ENCODE measurements around the gene PDIK1L. TPM values are rescaled to one million over a fixed set of nuclear protein-coding genes. Genes with fewer than 3 reads are reported as not detected.

Gene PDIK1L
- total and polyA plus RNA-seq, 9 of the 15 experiments (the other 6 are each of a cell fraction or from before 2014, with no cell fraction given) = 12.8 to 30.2 (median 21.5) TPM

GRCh38 chr1:26070296-26070962, 41.2 kb upstream of the PDIK1L start (continued):
- no peak for TF ChIP-seq ZNF239 (CRISPR knock-in tag; IDR thresholded peaks at IDR 0.05)
- peak; percentile 78; the same call in 1 of the 2 replicates for TF ChIP-seq HSF4 (CRISPR knock-in tag; IDR thresholded peaks at IDR 0.05; ENCODE audit: borderline replicate concordance)
- TF ChIP-seq HNRNPL (IDR thresholded peaks at IDR 0.05; ENCODE audit: low read depth, low read length) = 0 out of 2 replicates have a peak, but pooled peaks have one; percentile 31
- TF ChIP-seq ARID3A (IDR thresholded peaks at IDR 0.05; ENCODE audit: borderline replicate concordance, low read depth, low read length) = peak; percentile 98; the same call in 1 of the 2 replicates
- TF ChIP-seq ETV1 (tag; conservative IDR thresholded peaks at IDR 0.05; ENCODE audit: low read depth) = no peak; the same call in none of the 2 replicates
- peak in 1 of 2 experiments; percentile 84; a peak in 3 of 4 replicates for TF ChIP-seq HDAC1 (IDR thresholded peaks at IDR 0.05)
- no peak for TF ChIP-seq HNRNPUL1 (IDR thresholded peaks at IDR 0.05; ENCODE audit: low read length)
- TF ChIP-seq GMEB1 (CRISPR knock-in tag; IDR thresholded peaks at IDR 0.05) = no peak
- TF ChIP-seq DNMT1 (IDR thresholded peaks at IDR 0.05) = no peak
- no peak for TF ChIP-seq ZNF830 (CRISPR knock-in tag; IDR thresholded peaks at IDR 0.05)
- TF ChIP-seq RUNX1 (IDR thresholded peaks at IDR 0.05; ENCODE audit: low read depth) = no peak; the same call in 1 of the 2 replicates
- no peak for TF ChIP-seq FUS (optimal IDR thresholded peaks at IDR 0.05; ENCODE audit: low read depth, low read length)
- TF ChIP-seq ARHGAP35 (IDR thresholded peaks at IDR 0.05; ENCODE audit: partially characterized antibody) = no peak
- no peak for TF ChIP-seq RFX1 (IDR thresholded peaks at IDR 0.05)
- TF ChIP-seq, protein P1, sequence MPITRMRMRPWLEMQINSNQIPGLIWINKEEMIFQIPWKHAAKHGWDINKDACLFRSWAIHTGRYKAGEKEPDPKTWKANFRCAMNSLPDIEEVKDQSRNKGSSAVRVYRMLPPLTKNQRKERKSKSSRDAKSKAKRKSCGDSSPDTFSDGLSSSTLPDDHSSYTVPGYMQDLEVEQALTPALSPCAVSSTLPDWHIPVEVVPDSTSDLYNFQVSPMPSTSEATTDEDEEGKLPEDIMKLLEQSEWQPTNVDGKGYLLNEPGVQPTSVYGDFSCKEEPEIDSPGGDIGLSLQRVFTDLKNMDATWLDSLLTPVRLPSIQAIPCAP (CRISPR knock-in tag; IDR thresholded peaks at IDR 0.05; ENCODE audit: borderline replicate concordance) = no peak
- TF ChIP-seq BDP1 (IDR thresholded peaks at IDR 0.05; ENCODE audit: insufficient read depth, insufficient read length) = no peak
- TF ChIP-seq FOXA3 (CRISPR knock-in tag; conservative IDR thresholded peaks at IDR 0.05 in 1 of 2, IDR thresholded peaks at IDR 0.05 in 1 of 2) = peak in 1 of 2 experiments; percentile 3; a peak in 2 of 4 replicates
- TF ChIP-seq E4F1 (CRISPR knock-in tag; IDR thresholded peaks at IDR 0.05; ENCODE audit: borderline replicate concordance) = no peak
- no peak for TF ChIP-seq ZNF717 (CRISPR knock-in tag; IDR thresholded peaks at IDR 0.05)
- TF ChIP-seq TAF7 (tag; IDR thresholded peaks at IDR 0.05) = 0 out of 2 replicates have a peak, but pooled peaks have one; percentile 25
- no peak for TF ChIP-seq SMARCA5 (IDR thresholded peaks at IDR 0.05)
- TF ChIP-seq ETV6 (IDR thresholded peaks at IDR 0.05; ENCODE audit: borderline replicate concordance in 1 of 2, low read depth in 2 of 2, low read length in 1 of 2) = peak in 1 of 2 experiments; percentile 33; a peak in 1 of 4 replicates
- TF ChIP-seq ETV6 (CRISPR knock-in tag; IDR thresholded peaks at IDR 0.05; ENCODE audit: borderline replicate concordance) = no peak
